Lower leg skin (tissue), 3 donors: Measurements from ENCODE around the gene PBX1.

Source experiments
- CTCF ChIP-seq, 3 donors: fragments of 450-650 bp; IDR thresholded peaks; one replicate each; pipeline ENCODE4 v1.5.1; 2016; ENCODE audit warnings: antibody characterized with exemption in 3 of 3, mild to moderate bottlenecking in 3 of 3, moderate library complexity in 2 of 3
- POLR2A ChIP-seq, 2 donors: fragments of 450-650 bp; IDR thresholded peaks; one replicate each; pipeline ENCODE4 v1.6.1; 2016 to 2017; ENCODE audit warnings: antibody characterized with exemption in 2 of 2, mild to moderate bottlenecking in 1 of 2, moderate library complexity in 1 of 2

GRCh38 chr1:164673584-164674214 is 114.7 kb downstream of the PBX1 start:
- no peak for TF ChIP-seq CTCF (IDR thresholded peaks at IDR 0.05)
- TF ChIP-seq POLR2A (IDR thresholded peaks at IDR 0.05), result no peak
